HCT116 (cell line): ENCODE data around the gene FLNA. TPM values are rescaled to one million over a fixed set of nuclear protein-coding genes. Genes with fewer than 3 reads are reported as not detected.
A peak's percentile ranks its signal among the peaks of the same experiment; 100 is the strongest.

Experiments used
- ATAC-seq: fragments of 200-7000 bp; cut with Tn5 transposase; 2 replicates; pipeline ENCODE4 v1.9.1; 2020; ENCODE audit warnings: mild to moderate bottlenecking, moderate library complexity
- BruUV-seq: library from RNA; stranded (reverse); fragments of 400-500 nt; replicated peaks from 2 replicates; lab custom pipeline; 2021; lab: Mats Ljungman, UMichigan
- CTCF ChIA-PET: fragments of 300-600 bp; sonication (Branson Sonifier 250); formaldehyde crosslinking; loops from one replicate; lab custom pipeline; 2021; ENCODE audit warnings: antibody characterized with exemption; lab: Charles Lee
- POLR2A ChIA-PET: fragments of 300-600, 350-600 bp; sonication (Branson Sonifier 250); formaldehyde crosslinking; loops from one replicate; lab custom pipeline; 2021; ENCODE audit warnings: antibody characterized with exemption; lab: Charles Lee
- RAD21 ChIA-PET, 2 experiments: fragments of 300-600 bp; sonication (Branson Sonifier 250); formaldehyde crosslinking; loops; one replicate each; lab custom pipeline; 2023; ENCODE audit warnings: low total read pairs in 2 of 2; ENCODE audit not compliant: uncharacterized antibody in 2 of 2, unreplicated experiment in 2 of 2, low non-redundant PET in 1 of 2; lab: Charles Lee
- DNase-seq: peaks from one replicate; pipeline ENCODE4 v3.0.0-alpha.2; 2010; ENCODE audit warnings: low read depth, low spot score
- H2AFZ ChIP-seq: fragments of 200-600 bp; shearing (Covaris generic), sonication (generic); 2 replicates; pipeline ENCODE4 v1.6.1; 2017; ENCODE audit warnings: low read depth, mixed run types, mixed read lengths, antibody characterized with exemption, low read length; ENCODE audit not compliant: poor library complexity, severe bottlenecking
- H3K27ac ChIP-seq: 2 replicates; pipeline ENCODE4 v1.5.1; 2012; ENCODE audit warnings: low read depth, low read length
- H3K27me3 ChIP-seq: fragments of 200-600 bp; sonication (generic); 2 replicates; pipeline ENCODE4 v1.6.1; 2016; ENCODE audit warnings: mixed run types, low read length, mixed read lengths; ENCODE audit not compliant: insufficient read depth
- H3K36me3 ChIP-seq, 2 experiments: fragments of 200-500 bp in 1 of 2; fragments of 200-600 bp in 1 of 2; sonication (Bioruptor generic) in 1 of 2; sonication (generic) in 1 of 2; 2 replicates each; pipeline versions ENCODE4 v1.5.1 to v1.6.1; 2014 to 2016; ENCODE audit warnings: low read length in 2 of 2, inconsistent platforms in 1 of 2, mixed read lengths in 1 of 2, mixed run types in 1 of 2; ENCODE audit not compliant: insufficient read depth in 2 of 2, control insufficient read depth in 1 of 2
- H3K4me1 ChIP-seq, 2 experiments: fragments of 200-600 bp in 1 of 2; sonication (generic) in 1 of 2; 2 replicates each; pipeline versions ENCODE4 v1.5.1 to v1.6.1; 2012 to 2017; ENCODE audit warnings: low read length in 2 of 2, inconsistent platforms in 1 of 2, mild to moderate bottlenecking in 1 of 2, mixed read lengths in 1 of 2, mixed run types in 1 of 2, moderate library complexity in 1 of 2; ENCODE audit not compliant: insufficient read depth in 2 of 2, control insufficient read depth in 1 of 2
- H3K4me2 ChIP-seq: fragments of 200-600 bp; sonication (generic); 2 replicates; pipeline ENCODE4 v1.6.1; 2017; ENCODE audit warnings: mixed run types, low read length, mixed read lengths
- H3K4me3 ChIP-seq, 2 experiments: fragments of 200-600 bp in 1 of 2; sonication (generic) in 1 of 2; replicated peaks in 1 of 2; 2 replicates each; pipeline ENCODE4 v1.5.1; 2011 to 2016; ENCODE audit warnings: low read length in 2 of 2, control low read depth in 1 of 2, low read depth in 1 of 2, mild to moderate bottlenecking in 1 of 2, mixed read lengths in 1 of 2, mixed run types in 1 of 2
- H3K79me2 ChIP-seq: fragments of 200-600 bp; sonication (generic); 2 replicates; pipeline ENCODE4 v1.6.1; 2017; ENCODE audit warnings: mild to moderate bottlenecking, mixed run types, low read length, moderate library complexity, mixed read lengths; ENCODE audit not compliant: insufficient read depth
- H3K9ac ChIP-seq: fragments of 200-600 bp; sonication (generic); 2 replicates; pipeline ENCODE4 v1.6.1; 2016; ENCODE audit warnings: low read length, mixed read lengths
- H3K9me2 ChIP-seq: fragments of 200-600 bp; sonication (generic), shearing (Covaris generic); 2 replicates; pipeline ENCODE4 v1.6.1; 2017; ENCODE audit warnings: mixed run types, mild to moderate bottlenecking, moderate library complexity; ENCODE audit not compliant: insufficient read depth
- H3K9me3 ChIP-seq, 2 experiments: fragments of 200-500 bp in 1 of 2; fragments of 200-600 bp in 1 of 2; sonication (Bioruptor generic) in 1 of 2; sonication (generic) in 1 of 2; 2 replicates each; pipeline ENCODE4 v1.6.1; 2014 to 2017; ENCODE audit warnings: low read length in 2 of 2, mixed read lengths in 2 of 2, inconsistent platforms in 1 of 2, low read depth in 1 of 2, mild to moderate bottlenecking in 1 of 2, mixed run types in 1 of 2, moderate library complexity in 1 of 2; ENCODE audit not compliant: control insufficient read depth in 1 of 2, insufficient read depth in 1 of 2
- H4K20me1 ChIP-seq: fragments of 200-600 bp; sonication (generic), shearing (Covaris generic); 2 replicates; pipeline ENCODE4 v1.6.1; 2017; ENCODE audit warnings: mixed run types, mild to moderate bottlenecking, moderate library complexity; ENCODE audit not compliant: insufficient read depth
- CBX3 ChIP-seq: IDR thresholded peaks from 2 replicates; pipeline ENCODE4 v1.6.1; 2012; ENCODE audit warnings: low read depth
- EGR1 ChIP-seq: IDR thresholded peaks from 2 replicates; pipeline ENCODE4 v1.6.1; 2012; ENCODE audit warnings: low read depth
- EZH2 ChIP-seq: fragments of 200-600 bp; sonication (generic); IDR thresholded peaks from 2 replicates; pipeline ENCODE4 v1.6.1; 2017; ENCODE audit warnings: antibody characterized with exemption, mixed run types
- RAD21 ChIP-seq: IDR thresholded peaks from 2 replicates; pipeline ENCODE4 v1.6.1; 2012; ENCODE audit warnings: low read depth, mild to moderate bottlenecking
- ZBTB33 ChIP-seq: IDR thresholded peaks from 2 replicates; pipeline ENCODE4 v1.6.1; 2011; ENCODE audit warnings: mild to moderate bottlenecking, low read length, moderate library complexity; ENCODE audit not compliant: insufficient replicate concordance; ENCODE audit errors: extremely low read depth
- ZFX ChIP-seq: fragments of 450-650 bp; IDR thresholded peaks from 2 replicates; pipeline ENCODE4 v1.6.1; 2017
- ZNF274 ChIP-seq: fragments of 200-500 bp; sonication (Bioruptor generic); IDR thresholded peaks from 2 replicates; pipeline ENCODE4 v1.6.1; 2014; ENCODE audit warnings: mild to moderate bottlenecking, low read depth, low read length, inconsistent platforms
- intact Hi-C: fragments of 100-400 bp; cut with micrococcal nuclease; formaldehyde crosslinking; loops from 2 replicates; pipeline ENCODE4 v1.10.0; 2022
- total RNA-seq: library from RNA; stranded (reverse); gene quantifications from one replicate; pipeline ENCODE4 v1.2.1, GENCODE V29; 2021; ENCODE audit not compliant: unreplicated experiment

The FLNA gene
- total RNA-seq, 1 experiment from 2014 or later, result 546 TPM

- ChIA-PET POLR2A (interaction anchor here (2.3 kb wide), 1 partner anchor 7 kb away, joined by 6 read pairs; no protein-coding TSS in a partner anchor), RAD21 (no interaction called here), CTCF (no interaction called here)
- no peak for DNase-seq
- Histone ChIP-seq H3K9me3 (no peaks in the 10 kb centered on the region), H3K36me3 (no peaks in the 10 kb centered on the region), H4K20me1 (no peaks in the 10 kb centered on the region), H3K4me1 (peaks cover 15 to 55% of the 10 kb centered on the region in 2 experiments), H3K4me2 (peak overlapping the region; percentile 91), H3K27ac (peak overlapping the region; percentile 76), H3K27me3 (no peaks in the 10 kb centered on the region), H3K4me3 (peak overlapping the region; percentile 45 to 63), H3K9ac (peak overlapping the region; percentile 74), H2AFZ (no peak overlapping the region), H3K79me2 (peaks cover 18% of the 10 kb centered on the region), H3K9me2 (no peaks in the 10 kb centered on the region)
- ATAC-seq, result no peak
- TF ChIP-seq ZFX (no peak), EZH2 (no peak), EGR1 (no peak), CBX3 (no peak), ZNF274 (no peak), RAD21 (no peak), ZBTB33 (no peak)
- intact Hi-C loops, result no loop called here
- no TSS peak for BruUV-seq
Observed at GRCh38 chrX:154375156-154375504, 696 bp upstream of the FLNA start.
